Epithelial cell of prostate (primary cell): ENCODE measurements around the gene OVCH1.
A peak's percentile ranks its signal among the peaks of the same experiment; 100 is the strongest.
"Not testable (repeated sequence)": the region's sequence is repeated elsewhere in the genome, so short reads cannot be mapped to it uniquely, and the experiment has no call there.

Experiments used
- DNase-seq: peaks from one replicate; pipeline ENCODE4 v3.0.0-alpha.2; 2011; ENCODE audit warnings: low read depth, low spot score
- H3K27ac ChIP-seq: fragments of 450-650 bp; 2 replicates; pipeline ENCODE4 v1.5.1; 2017; ENCODE audit warnings: mild to moderate bottlenecking

Gene OVCH1

DNA sequence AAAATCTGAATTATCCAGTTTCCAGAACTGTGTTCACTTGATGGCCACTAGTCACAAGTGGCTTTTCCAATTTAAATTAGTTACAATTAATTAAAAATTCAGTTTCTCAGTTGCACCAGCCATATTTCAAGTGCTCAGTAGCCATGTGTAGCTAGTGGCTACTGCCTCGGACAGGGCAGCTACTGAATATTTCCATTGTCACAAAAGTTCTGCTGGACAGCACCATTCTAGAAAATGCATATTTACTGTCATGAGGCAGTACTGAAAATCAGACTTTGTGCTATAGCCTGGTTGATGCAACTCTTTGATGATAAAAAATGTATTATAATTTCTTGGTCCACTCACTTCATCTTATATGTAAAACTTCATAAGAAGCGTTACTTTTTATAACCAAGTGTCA lies 11.5 kb upstream of the OVCH1 start:
- DNase-seq, result no peak
- H3K27ac ChIP-seq, result no peak overlapping the region

DNA sequence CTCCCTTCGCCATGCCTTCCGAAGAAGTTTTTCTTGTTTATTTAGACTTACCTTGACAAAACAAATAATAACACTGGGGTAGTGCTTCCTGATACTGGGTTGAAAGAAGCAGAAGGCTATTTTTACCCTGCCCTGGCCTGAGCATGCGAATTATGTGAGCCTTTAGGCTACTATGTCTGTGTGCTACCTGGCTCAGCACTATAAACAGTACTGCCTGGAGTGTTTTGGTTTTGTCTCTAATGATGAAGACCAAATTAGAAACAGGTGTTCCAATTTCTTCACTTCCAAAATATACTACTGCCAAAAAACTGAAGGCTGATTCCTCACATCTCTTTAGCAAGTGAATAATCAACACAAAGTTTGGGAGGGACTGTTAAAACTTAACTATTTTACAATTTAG lies 7.6 kb upstream of the OVCH1 start:
- no peak overlapping the region for H3K27ac ChIP-seq
- no peak for DNase-seq

DNA sequence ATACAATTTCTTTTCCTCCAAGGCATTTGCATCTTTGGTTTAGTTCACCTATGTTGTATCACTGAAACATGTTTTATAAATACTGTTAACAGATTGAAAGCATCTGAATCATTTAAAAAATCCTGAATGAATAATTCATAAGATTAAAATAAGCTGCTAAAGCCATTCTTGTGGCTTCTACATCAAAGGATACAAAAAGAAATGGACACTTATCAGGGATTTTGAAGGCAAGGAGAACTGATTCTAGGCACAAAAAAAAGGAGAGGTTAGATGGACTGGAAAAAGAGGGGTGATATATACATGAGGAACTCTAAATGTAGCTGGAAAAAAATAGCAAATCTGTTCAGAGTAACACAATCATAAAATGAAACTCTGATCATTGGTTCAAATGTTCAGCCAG lies 5.8 kb upstream of the OVCH1 start:
- DNase-seq, result no peak
- H3K27ac ChIP-seq, result no peak overlapping the region

DNA sequence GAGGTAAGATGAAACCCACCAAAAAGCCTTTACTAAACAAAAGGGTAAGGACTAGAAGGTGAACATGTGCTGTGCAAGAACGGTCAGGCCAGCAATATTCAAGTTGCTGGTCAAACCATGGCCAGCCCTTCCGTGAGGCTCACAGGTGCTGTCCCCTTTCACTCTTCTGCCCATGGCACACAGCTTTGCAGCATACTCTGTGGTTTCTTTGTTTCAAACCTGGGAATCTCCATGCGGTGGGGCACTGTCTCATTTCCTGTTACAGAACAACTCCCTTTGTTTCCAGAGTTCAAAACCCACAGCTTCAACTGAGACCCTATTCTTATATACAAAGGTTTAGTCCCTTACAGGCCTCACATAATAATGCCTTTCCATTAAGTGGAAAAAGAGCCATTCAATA lies 1.7 kb upstream of the OVCH1 start:
- H3K27ac ChIP-seq, result no peak overlapping the region
- DNase-seq, result no peak

DNA sequence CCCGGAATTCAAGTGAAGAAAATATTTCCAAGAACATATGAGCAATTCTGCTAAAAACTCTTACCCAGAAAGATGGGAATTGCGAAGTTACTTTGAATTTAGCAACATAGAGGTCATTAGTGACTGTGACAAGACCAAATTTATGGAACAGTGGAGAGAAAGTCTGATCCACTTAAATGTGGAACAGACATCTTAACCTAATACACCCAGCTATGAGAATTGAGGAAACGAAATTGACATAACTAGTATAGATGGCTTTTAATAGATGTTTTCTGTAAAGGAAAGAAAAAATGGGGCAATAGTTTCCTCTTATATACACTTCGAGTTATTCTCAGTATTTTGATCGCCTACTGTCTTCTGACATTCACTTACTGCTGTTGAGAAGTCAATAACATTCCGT lies 4.6 kb downstream of the OVCH1 start:
- DNase-seq, result no peak
- no peak overlapping the region for H3K27ac ChIP-seq

DNA sequence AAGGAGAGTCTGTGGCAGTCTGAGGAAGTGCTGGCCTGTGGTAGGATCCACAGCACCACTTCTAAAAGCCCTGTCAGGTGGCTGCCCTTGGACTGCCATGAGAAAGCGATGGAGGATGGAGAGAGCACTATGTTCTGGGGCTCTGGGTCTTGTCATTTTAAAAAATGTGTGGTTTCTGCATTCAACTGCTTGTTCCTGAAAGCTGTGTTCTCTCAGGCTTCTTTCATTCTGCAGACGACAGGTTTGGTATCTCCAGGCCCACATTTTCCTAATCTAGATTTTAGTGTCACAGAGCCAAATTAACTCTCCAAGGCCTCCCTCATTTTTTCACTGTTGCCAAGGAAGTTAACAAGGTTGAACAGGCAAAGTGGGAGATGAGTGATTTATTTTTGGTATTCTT lies 10.5 kb downstream of the OVCH1 start:
- no peak overlapping the region for H3K27ac ChIP-seq

DNA sequence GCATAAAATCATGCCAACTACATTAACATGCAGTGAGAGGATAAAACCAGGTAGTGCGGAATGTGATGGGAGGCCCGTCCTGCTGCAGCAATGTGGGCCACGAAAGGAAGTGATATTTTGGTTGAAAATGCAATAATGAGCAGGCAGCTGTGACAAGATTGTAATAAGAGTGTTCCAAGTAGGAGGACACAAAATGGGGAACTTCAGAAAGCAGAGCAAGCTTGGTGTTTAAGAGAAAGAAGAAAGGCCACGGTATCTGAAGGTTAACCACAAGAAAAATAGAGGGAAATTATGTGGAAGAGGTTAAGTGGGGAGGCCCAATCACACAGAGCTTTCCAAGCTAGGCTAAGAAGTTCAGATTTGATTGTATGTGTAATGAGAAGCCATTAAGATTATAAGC lies 34.3 kb downstream of the OVCH1 start:
- no peak for DNase-seq
- no peak overlapping the region for H3K27ac ChIP-seq

More for the DNA sequence above, 10.5 kb downstream of the OVCH1 start:
- DNase-seq, result no peak

DNA sequence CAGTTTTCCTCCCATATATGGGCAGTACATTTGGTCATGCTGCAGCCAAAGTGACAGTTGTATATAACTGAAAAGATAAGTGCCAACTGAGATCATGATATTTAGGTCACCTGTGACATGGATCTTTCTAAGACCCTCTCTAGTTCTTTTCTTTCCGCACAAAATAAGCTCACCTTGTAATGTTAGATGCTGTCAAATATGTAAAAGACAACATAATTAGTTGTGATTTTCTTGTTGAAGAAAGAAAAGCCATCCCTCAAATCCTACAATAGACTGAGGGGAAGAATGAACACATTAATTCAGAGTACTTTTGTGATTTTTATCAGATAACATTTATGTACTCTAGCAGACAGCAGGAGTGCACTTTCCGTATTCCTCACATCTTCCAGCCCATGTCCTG lies 37.4 kb downstream of the OVCH1 start:
- DNase-seq, result no peak
- H3K27ac ChIP-seq, result no peak overlapping the region

DNA sequence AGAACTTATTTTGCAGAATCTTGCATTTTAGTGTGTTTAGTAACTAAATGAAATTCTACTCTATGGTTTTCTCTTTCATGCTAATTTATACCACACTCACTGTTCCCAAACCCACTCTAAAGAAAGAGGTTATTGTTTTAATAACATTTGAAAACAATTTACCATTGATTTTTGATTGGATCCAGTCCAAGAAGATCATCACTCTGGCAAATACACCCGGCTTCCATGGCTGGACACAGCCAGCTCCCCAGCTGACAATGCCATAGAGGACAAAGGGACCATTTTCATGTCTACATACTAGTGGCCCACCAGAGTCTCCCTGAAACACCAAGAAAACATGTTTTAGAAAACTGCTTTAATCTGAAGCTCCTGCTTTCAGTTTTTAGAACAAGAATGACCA lies 42.4 kb downstream of the OVCH1 start:
- no peak overlapping the region for H3K27ac ChIP-seq
- no peak for DNase-seq

DNA sequence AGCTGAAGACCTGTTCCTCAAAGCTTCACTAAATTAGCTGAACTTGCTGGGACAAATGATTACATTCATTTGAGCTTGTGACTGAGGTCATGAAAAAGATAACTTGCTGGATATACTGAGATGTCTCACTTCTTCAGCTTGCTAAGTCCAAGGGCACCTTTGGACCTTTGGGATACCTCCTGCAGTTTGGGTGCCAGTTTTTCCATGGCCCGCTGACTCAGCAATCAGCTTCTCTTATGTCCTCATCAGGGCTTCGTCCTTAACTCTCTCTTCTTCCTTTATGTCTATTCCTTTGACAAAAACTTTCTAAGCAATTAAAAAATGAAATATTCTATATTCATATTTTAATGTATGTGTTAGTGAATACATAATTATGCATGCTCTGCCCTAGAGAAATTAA lies 45.6 kb downstream of the OVCH1 start:
- no peak overlapping the region for H3K27ac ChIP-seq

DNA sequence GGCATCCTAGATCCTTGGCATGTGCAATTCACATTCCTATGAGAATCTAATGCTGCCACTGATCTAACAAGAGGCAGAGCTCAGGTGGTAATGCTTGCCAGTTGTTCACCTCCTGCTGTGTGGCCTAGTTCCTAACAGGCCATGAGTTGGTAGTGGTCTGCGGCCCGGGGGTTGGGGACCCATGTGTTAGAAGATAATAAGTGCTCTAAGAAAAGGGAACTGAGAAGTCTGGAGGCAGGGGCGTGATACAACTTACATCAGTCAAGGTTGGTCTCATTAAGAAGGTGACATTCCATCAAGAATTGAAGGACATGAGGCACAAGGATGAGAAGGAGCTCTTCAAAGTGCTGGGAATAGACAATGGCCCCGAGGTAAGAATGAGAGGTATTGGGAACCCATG lies 49.3 kb downstream of the OVCH1 start:
- H3K27ac ChIP-seq, result no peak overlapping the region
- DNase-seq, result no peak

More for the DNA sequence above, 45.6 kb downstream of the OVCH1 start:
- no peak for DNase-seq

DNA sequence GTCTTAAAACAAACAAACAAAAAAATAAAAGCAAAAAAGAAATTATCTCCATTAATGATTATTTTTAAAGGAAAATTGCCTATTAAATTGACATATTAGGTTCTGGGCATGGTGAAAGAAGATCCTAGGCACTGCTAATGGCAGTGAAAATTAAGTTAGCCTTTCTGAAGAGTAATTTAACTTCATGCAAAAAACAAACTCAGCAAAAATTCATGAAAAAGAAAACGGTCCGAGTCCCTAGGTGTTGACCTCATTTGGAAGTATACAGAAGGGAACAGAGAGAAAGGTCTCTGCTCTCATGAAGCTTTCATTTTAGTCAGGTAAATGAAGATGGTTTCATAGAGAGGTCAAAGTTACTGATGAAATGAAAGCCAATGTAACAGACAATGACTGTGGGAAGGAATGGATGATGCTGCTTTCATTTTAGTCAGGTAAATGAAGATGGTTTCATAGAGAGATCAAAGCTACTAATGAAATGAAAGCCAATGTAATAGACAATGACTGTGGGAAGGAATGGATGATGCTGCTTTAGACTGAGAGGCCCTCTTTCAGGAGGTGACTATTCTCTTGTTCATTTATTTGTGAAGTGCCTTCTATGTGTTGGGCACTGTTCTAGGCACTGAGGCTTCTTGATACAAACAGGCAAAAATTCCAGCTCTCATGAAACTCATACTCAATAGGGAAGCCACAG lies 50.1 kb downstream of the OVCH1 start:
- H3K27ac ChIP-seq, result no peak overlapping the region
- DNase-seq, result no peak

DNA sequence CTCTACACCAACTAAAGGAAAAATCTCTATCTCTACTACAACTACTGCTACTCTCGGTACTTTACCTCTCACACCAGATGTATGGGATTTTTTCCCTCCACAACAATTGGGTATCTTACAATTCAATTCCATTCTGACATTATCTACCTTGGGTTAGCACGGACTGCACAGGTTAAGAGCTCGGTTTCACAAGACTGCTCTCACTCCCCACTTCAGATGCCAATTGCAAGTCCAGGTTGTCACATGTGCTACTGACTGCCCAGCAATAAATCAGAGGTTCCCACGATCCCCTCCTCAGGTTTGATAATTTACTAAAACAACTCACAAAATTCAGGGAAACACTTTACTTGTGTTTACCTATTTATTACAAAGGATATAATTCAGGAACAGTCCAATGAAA lies 58.0 kb downstream of the OVCH1 start:
- no peak overlapping the region for H3K27ac ChIP-seq
- no peak for DNase-seq

DNA sequence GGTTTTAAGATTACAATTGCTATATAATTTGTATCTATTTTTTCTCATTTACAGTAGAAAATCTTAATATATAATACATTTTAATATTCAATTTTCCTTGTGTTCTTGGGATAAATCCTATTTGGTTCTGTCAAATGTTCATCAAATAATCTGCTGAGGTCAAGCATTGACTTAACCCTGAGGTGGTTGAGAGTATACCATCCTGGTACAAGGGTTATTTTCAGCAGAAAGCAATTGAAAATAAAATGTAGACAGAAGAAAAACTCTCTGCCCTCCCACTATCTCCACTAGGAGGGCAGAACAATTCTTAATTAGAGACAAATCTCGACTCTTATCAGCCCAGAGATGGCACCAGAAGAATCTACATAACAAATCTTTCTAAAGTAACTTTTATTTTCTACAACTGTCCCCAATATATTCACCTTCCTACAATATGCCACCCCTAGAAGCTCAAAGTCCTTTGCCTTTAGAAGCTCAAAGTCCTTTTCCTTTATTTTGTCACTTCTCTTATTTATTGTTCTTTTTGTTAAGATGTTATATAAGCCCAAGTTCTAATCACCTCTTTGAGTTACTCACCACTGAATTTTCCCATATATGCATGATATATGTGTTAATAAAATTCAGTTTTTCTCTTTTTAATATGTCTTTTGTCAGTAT lies 58.6 kb downstream of the OVCH1 start:
- H3K27ac ChIP-seq, result no peak overlapping the region
- no peak for DNase-seq

DNA sequence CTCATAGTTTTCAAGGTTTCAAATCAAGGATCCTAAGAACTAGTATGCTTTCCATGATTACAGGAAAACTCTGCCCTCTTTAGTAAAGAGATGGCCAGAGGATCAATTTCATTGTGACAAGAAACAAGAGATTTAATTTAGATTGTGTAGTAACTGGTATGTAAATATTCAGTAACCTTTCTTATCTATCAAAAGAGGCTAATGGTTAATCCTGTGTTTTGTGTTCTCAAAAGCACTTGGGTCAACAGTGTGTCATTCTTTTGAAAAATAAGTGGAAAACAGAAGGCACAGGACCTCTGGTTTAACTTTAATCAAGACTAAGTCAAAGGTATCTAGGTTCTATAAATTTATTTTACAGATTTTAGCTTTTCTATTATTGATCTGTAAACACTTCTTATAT lies 59.9 kb downstream of the OVCH1 start:
- no peak for DNase-seq
- H3K27ac ChIP-seq, result no peak overlapping the region

DNA sequence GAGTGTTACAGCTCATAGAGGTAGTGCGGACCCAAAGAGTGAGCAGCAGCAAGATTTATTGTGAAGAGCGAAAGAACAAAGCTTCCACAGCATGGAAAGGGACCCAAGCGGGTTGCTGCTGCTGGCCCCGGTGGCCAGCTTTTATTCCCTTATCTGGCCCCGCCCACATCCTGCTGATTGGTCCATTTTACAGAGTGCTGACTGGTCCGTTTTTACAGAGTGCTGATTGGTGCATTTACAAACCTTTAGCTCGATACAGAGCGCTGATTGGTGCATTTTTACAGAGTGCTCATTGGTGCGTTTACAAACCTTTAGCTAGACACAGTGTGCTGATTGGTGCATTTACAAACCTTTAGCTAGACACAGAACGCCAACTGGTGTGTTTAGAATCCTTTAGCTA lies 60.7 kb downstream of the OVCH1 start:
- H3K27ac ChIP-seq, DNase-seq: not testable (repeated sequence)

DNA sequence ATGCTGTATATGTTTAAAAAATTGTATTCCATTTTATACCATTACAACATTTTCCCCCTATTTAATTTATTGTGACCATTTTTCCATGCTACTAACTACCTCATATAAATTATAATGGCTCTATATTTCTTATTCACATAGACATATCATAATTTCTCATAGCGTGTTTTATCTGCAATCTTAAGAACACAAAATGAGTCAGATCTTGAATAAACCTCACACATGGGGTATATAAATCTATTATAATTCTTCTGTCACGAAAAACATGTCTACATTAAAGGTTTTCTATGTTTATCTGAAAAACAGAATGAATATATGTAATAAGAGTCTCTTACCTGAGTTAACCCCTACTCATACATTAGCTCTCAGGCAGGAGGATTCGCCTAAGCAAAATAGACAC lies 66.0 kb downstream of the OVCH1 start:
- no peak for DNase-seq
- no peak overlapping the region for H3K27ac ChIP-seq

DNA sequence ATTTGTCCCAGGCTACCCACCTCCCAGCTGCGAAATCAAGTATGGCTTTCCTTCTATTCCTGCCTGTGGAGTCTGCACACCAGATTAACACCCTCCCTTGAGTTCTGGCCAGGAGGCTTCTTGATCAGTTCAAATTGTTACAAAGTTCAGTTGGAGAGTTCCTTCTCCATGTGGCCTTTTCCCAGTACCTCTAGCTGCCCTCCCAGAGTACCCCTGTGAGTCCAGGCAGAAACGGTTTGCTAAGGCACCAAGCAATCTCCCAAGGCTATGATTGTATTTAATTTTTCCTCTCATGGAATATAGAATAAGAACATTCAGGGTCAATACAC lies 66.8 kb downstream of the OVCH1 start:
- H3K27ac ChIP-seq, result peak overlapping the region; percentile 73
- DNase-seq, result no peak

DNA sequence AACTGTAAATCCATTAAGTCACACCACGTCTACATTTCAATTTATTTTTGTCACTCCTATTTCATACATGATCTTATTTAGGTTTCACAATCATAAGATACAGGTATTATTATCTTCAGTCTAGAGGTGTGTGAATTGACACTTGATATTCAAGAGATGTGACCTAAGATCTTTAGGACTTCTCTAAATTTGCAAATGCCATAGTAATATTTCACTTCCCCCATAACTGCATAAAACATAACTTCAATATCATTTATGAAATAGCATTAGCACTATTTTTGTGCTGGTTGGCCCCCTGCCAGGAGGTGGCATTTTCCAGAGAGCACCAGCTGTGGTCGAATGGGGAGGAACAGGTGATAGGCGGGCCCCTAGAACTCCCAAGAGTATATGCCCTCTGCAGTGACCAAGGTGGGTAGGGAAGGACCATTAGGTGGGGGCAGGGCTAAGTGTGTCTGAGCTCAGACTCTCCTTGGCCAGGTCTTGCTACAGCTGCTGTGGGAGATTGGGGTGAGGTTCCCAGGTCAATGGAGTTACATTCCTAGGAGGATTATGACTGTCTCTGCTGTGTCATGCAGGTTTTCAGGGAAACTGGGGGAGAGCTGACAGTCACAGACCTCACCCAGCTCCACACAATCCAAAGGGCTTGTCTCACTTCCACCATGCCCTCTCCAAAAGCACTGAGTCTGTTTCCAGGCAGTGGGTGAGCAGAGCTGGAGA lies 67.3 kb downstream of the OVCH1 start:
- H3K27ac ChIP-seq, result peak overlapping the region; percentile 73
- peak; percentile 34 for DNase-seq

DNA sequence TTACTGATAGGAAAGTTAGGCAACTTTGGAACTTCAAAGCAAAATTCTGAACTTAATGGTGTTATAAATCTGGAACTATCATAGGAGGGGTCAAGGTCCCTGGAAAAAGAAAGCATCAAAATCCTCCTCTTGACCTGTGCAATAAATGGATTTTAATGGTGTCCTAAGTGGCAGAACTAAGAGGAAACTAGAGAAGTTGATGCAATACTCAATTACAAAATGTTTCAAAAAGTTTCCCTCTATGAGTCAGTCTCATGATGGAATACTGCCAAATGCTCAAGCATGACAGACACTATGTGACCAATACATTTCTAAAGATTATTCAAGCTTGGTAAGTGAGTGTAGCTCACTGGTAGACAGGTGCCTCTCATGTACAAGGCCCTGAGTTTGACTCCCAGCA lies 68.9 kb downstream of the OVCH1 start:
- H3K27ac ChIP-seq, result peak overlapping the region; percentile 73
- peak; percentile 66 for DNase-seq

DNA sequence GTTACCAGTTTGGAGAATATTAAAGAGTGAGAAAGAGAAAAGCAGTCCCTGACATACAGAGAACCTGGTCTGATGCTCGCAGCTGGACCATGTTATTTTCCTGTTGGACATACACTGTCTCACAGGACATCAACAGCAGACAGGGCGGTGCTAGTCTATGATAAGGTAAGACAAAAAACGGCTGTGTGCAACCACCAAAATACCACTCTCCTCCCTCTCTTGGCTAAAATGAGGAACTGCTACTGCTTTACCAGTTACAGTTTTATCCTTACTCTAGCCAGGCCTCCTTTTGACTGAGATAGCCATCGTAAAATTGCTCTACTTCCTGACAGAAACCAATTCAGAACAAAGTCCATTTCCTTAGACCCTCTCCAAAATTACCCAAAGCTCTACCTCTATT lies 69.5 kb downstream of the OVCH1 start:
- DNase-seq, result no peak
- H3K27ac ChIP-seq, result peak overlapping the region; percentile 73

DNA sequence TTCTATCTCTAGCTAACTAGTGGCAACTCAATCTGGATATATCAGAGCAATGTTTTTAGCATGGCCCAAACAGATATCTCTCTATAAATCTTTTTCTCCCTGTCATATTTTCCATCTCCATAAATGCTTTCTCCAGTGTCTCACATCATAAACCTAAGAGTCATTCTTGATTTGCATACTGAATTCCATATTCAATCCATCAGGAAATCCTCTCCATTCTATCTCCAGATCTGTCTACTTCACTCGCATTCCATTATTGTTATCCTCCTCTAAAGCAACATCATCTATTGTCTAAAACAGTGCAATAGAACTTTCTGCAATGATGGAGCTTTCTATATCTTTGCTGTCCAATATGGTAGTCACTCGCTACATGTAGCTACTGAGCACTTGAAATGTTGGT lies 71.0 kb downstream of the OVCH1 start:
- H3K27ac ChIP-seq, result no peak overlapping the region
- DNase-seq, result no peak
